ENCODE measurements around the gene HOXB9.

Gene HOXB9

DNA sequence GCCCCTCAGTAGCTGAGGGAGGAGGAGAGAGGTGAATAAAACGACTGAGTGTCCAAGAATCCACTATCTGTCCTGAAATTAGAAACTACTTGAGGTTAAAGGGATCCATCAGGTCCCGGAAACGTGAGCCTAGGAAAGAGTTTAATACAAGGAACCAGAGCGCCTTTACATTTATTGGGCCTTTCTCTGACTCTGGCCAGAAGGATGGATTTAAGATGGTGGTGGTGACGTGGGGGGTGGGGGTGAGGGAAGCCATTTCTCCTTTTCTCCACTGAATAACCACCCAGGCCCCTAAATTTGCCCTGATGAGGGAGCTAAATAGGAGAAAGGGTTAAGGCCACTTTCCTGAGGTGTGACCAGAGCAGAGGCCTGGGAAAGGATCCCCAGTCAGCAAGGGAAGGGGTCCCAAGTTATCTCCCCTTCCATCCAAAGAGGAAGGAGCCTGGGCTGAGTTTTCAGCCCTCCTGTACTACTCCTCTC, 1.0 kb upstream of the HOXB9 start:
- H3K27ac ChIP-seq (ENCODE audit: low read length) = no peak overlapping the region
- H3K4me1 ChIP-seq (ENCODE audit: insufficient read depth, low read length) = no peaks in the 10 kb centered on the region
- H4K20me1 ChIP-seq (ENCODE audit: insufficient read depth, low read length) = no peaks in the 10 kb centered on the region; the same call in 1 of the 2 replicates
- TF ChIP-seq EZH2 (IDR thresholded peaks at IDR 0.05; ENCODE audit: borderline replicate concordance, low read depth, low read length, severe bottlenecking) = no peak
- TF ChIP-seq, protein P1, sequence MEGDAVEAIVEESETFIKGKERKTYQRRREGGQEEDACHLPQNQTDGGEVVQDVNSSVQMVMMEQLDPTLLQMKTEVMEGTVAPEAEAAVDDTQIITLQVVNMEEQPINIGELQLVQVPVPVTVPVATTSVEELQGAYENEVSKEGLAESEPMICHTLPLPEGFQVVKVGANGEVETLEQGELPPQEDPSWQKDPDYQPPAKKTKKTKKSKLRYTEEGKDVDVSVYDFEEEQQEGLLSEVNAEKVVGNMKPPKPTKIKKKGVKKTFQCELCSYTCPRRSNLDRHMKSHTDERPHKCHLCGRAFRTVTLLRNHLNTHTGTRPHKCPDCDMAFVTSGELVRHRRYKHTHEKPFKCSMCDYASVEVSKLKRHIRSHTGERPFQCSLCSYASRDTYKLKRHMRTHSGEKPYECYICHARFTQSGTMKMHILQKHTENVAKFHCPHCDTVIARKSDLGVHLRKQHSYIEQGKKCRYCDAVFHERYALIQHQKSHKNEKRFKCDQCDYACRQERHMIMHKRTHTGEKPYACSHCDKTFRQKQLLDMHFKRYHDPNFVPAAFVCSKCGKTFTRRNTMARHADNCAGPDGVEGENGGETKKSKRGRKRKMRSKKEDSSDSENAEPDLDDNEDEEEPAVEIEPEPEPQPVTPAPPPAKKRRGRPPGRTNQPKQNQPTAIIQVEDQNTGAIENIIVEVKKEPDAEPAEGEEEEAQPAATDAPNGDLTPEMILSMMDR (IDR thresholded peaks at IDR 0.05; ENCODE audit: borderline replicate concordance, extremely low read depth, low read length, poor library complexity, severe bottlenecking) = no peak
- H3K9ac ChIP-seq (ENCODE audit: low read depth, low read length) = no peak overlapping the region
- H3K4me3 ChIP-seq (ENCODE audit: low read depth in 1 of 2, low read length in 2 of 2) = no peak overlapping the region
- H3K9me3 ChIP-seq (ENCODE audit: insufficient read depth, low read length, severe bottlenecking) = no peaks in the 10 kb centered on the region
- H3K36me3 ChIP-seq (ENCODE audit: insufficient read depth, low read length) = no peaks in the 10 kb centered on the region
- H3K79me2 ChIP-seq (ENCODE audit: insufficient read depth, low read length) = no peaks in the 10 kb centered on the region
- ATAC-seq (ENCODE audit: insufficient read depth, low read depth) = no peak
- H2AFZ ChIP-seq (ENCODE audit: low read depth, low read length) = no peak overlapping the region
- no peak for DNase-seq
- peaks cover 60% of the 10 kb centered on the region for H3K27me3 ChIP-seq (ENCODE audit: insufficient read depth, low read length, poor library complexity)
- H3K4me2 ChIP-seq (ENCODE audit: insufficient read depth, low read length) = no peak overlapping the region

DNA sequence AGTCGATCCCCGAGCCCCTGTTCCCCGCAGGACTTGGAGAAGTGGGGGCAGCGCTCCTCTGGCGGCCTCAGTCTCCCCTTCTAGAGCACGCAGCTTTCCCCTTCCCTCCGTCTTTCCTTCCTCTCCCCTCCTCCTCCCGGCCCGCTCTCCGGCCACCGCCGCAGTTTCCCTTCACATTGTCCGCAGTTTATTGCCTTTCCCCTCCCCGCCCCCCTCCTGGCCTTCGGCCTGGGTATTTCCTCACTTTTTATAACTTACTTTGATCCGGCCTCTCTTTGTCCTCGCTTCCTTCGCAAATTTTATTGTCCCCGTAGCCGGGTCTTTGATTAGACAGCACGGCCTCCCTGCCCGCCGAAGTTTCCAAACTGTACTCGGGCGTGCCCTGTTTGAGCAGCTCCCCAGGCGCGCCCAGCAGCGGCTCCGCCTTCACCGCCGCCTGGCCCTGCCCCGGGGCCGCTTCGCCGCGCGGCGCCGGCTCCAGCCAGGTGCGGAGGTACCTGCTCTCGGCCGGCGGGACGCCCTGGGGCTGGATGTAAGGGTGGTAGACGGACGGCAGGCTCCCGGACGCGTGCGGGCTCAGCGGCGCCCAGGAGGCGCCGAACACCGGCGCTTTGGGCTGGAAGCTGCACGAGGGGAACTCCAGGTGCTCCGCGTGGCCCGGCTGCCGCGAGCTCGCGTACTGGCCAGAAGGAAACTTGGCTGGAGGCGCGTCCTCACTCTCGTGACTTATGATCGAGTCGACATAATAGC, 488 bp downstream of the HOXB9 start:
- Histone ChIP-seq H3K27me3 (ENCODE audit: insufficient read depth, low read length, poor library complexity) (peaks cover 64% of the 10 kb centered on the region), H3K36me3 (ENCODE audit: insufficient read depth, low read length) (no peaks in the 10 kb centered on the region), H2AFZ (ENCODE audit: low read depth, low read length) (no peak overlapping the region), H3K4me2 (ENCODE audit: insufficient read depth, low read length) (no peak overlapping the region), H3K9me3 (ENCODE audit: insufficient read depth, low read length, severe bottlenecking) (no peaks in the 10 kb centered on the region), H4K20me1 (ENCODE audit: insufficient read depth, low read length) (no peaks in the 10 kb centered on the region; the same call in 1 of the 2 replicates), H3K27ac (ENCODE audit: low read length) (no peak overlapping the region), H3K4me3 (ENCODE audit: low read depth in 1 of 2, low read length in 2 of 2) (no peak overlapping the region), H3K79me2 (ENCODE audit: insufficient read depth, low read length) (no peaks in the 10 kb centered on the region), H3K9ac (ENCODE audit: low read depth, low read length) (no peak overlapping the region), H3K4me1 (ENCODE audit: insufficient read depth, low read length) (no peaks in the 10 kb centered on the region)
- ATAC-seq (ENCODE audit: insufficient read depth, low read depth) (no peak), DNase-seq (no peak)
- no peak for TF ChIP-seq EZH2 (IDR thresholded peaks at IDR 0.05; ENCODE audit: borderline replicate concordance, low read depth, low read length, severe bottlenecking)
- TF ChIP-seq, protein P1 (IDR thresholded peaks at IDR 0.05; ENCODE audit: borderline replicate concordance, extremely low read depth, low read length, poor library complexity, severe bottlenecking) = no peak

DNA sequence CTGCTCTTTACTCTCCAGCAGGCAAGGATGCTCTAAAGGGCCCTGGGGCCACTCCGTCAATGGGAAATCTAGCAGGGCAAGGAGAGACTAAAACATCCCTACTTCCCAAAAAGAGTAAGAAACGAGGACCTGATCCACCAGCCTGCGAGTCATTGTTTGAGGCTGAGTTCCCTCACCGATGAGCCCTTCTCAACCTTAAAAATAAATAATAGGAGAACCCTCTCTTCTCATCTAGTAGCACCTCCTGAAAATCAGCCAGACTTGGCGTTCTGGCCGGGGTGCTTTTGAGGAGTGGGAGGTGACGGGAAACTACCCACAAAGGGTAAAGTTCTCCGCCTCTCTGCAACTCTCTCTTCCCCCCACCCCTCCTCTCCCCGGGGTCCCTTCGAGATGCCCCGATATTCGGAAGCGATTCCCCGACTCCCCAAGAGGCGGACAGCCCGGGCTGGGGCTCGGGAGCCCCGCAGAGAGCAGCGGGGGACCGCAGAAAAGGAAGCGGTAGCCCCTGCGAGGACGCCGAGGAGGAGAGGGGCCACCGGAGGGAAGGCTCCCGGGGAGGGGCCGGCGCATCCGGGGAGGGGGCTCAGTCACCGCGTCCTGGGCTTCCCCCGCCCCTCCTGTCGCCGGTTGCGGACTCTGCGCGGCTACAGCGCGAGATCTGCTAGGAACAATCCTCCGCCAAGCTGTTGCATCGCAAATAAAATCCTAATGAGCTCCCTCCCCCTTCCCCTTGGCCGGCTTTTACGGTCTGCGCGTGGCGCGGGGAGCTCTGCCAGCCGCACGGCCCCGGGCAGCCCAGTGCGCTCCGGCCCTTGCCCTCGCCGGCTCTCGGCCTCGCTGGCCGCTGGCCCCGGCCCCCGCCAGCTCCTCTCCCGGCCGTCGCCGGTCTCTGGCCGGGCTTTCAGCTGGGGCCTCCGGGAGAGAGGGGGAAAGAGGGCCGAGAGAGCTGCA, 1.3 kb downstream of the HOXB9 start:
- H3K79me2 ChIP-seq (ENCODE audit: insufficient read depth, low read length) = no peaks in the 10 kb centered on the region
- H3K4me1 ChIP-seq (ENCODE audit: insufficient read depth, low read length) = no peaks in the 10 kb centered on the region
- no peak overlapping the region for H3K27ac ChIP-seq (ENCODE audit: low read length)
- TF ChIP-seq EZH2 (IDR thresholded peaks at IDR 0.05; ENCODE audit: borderline replicate concordance, low read depth, low read length, severe bottlenecking) = no peak
- TF ChIP-seq, protein P1 (IDR thresholded peaks at IDR 0.05; ENCODE audit: borderline replicate concordance, extremely low read depth, low read length, poor library complexity, severe bottlenecking) = no peak
- no peaks in the 10 kb centered on the region; the same call in 1 of the 2 replicates for H4K20me1 ChIP-seq (ENCODE audit: insufficient read depth, low read length)
- no peak overlapping the region for H3K9ac ChIP-seq (ENCODE audit: low read depth, low read length)
- H3K9me3 ChIP-seq (ENCODE audit: insufficient read depth, low read length, severe bottlenecking) = no peaks in the 10 kb centered on the region
- H3K4me2 ChIP-seq (ENCODE audit: insufficient read depth, low read length) = no peak overlapping the region
- H3K4me3 ChIP-seq (ENCODE audit: low read depth in 1 of 2, low read length in 2 of 2) = no peak overlapping the region
- no peak for DNase-seq
- no peaks in the 10 kb centered on the region for H3K36me3 ChIP-seq (ENCODE audit: insufficient read depth, low read length)
- H3K27me3 ChIP-seq (ENCODE audit: insufficient read depth, low read length, poor library complexity) = peaks cover 58% of the 10 kb centered on the region
- no peak overlapping the region for H2AFZ ChIP-seq (ENCODE audit: low read depth, low read length)
- no peak for ATAC-seq (ENCODE audit: insufficient read depth, low read depth)
